Caco-2 (cell line): ENCODE results near the gene CERS1. TPM values are rescaled to one million over a fixed set of nuclear protein-coding genes. Genes with fewer than 3 reads are reported as not detected.
"Not testable (repeated sequence)": the region's sequence is repeated elsewhere in the genome, so short reads cannot be mapped to it uniquely, and the experiment has no call there.

Experiments
- BruUV-seq: library from RNA; stranded (reverse); fragments of 400-500 nt; replicated peaks from 2 replicates; lab custom pipeline; 2021; lab: Mats Ljungman, UMichigan
- CTCF ChIA-PET: fragments of 300-600 bp; sonication (Branson Sonifier 250); formaldehyde crosslinking; loops from one replicate; lab custom pipeline; 2022; ENCODE audit warnings: antibody characterized with exemption; lab: Charles Lee
- POLR2A ChIA-PET: fragments of 300-600 bp; sonication (Branson Sonifier 250); formaldehyde crosslinking; loops from one replicate; lab custom pipeline; 2022; ENCODE audit warnings: antibody characterized with exemption; lab: Charles Lee
- DNase-seq, 2 experiments: peaks; one replicate each; pipeline versions ENCODE4 v3.0.0 to v3.0.0-alpha.2; 2020 to 2022
- H3K27me3 ChIP-seq: replicated peaks from 2 replicates; pipeline ENCODE4 v1.6.0; 2011; ENCODE audit warnings: low read length; ENCODE audit not compliant: control insufficient read depth, insufficient read depth
- H3K36me3 ChIP-seq: 2 replicates; pipeline ENCODE4 v1.5.1; 2011; ENCODE audit warnings: low read length; ENCODE audit not compliant: control insufficient read depth, insufficient read depth
- H3K4me1 ChIP-seq: fragments of 250-450 bp; sonication (Bioruptor Pico); 2 replicates; pipeline ENCODE4 v1.5.1; 2020; ENCODE audit warnings: mild to moderate bottlenecking
- H3K4me3 ChIP-seq: 2 replicates; pipeline ENCODE4 v1.5.1; 2011; ENCODE audit warnings: low read depth, mild to moderate bottlenecking, control low read depth, low read length
- H3K9me3 ChIP-seq: fragments of 250-450 bp; sonication (Bioruptor Pico); 2 replicates; pipeline ENCODE4 v1.5.1; 2020; ENCODE audit warnings: mild to moderate bottlenecking, moderate library complexity
- H3K27ac Mint-ChIP-seq: one replicate; pipeline ENCODE4 v1.8.0; 2022; ENCODE audit warnings: mixed read lengths; ENCODE audit not compliant: unreplicated experiment
- H3K27me3 Mint-ChIP-seq: one replicate; pipeline ENCODE4 v1.8.0; 2022; ENCODE audit warnings: mixed read lengths; ENCODE audit not compliant: insufficient read depth, unreplicated experiment
- H3K36me3 Mint-ChIP-seq: one replicate; pipeline ENCODE4 v1.8.0; 2022; ENCODE audit warnings: mild to moderate bottlenecking, mixed read lengths; ENCODE audit not compliant: insufficient read depth, unreplicated experiment
- H3K4me1 Mint-ChIP-seq: one replicate; pipeline ENCODE4 v1.8.0; 2022; ENCODE audit warnings: low read depth, mixed read lengths; ENCODE audit not compliant: unreplicated experiment
- H3K4me3 Mint-ChIP-seq: one replicate; pipeline ENCODE4 v1.8.0; 2022; ENCODE audit warnings: mild to moderate bottlenecking, moderate library complexity, mixed read lengths; ENCODE audit not compliant: unreplicated experiment
- H3K9me3 Mint-ChIP-seq: one replicate; pipeline ENCODE4 v1.8.0; 2022; ENCODE audit warnings: mixed read lengths; ENCODE audit not compliant: unreplicated experiment
- CTCF ChIP-seq, 2 experiments: fragments of 200-600 bp in 1 of 2; IDR thresholded peaks; 1 replicate in 1 of 2; 2 replicates in 1 of 2; pipeline versions ENCODE4 v1.5.1 to v1.8.0; 2011 to 2022; ENCODE audit warnings: antibody characterized with exemption in 1 of 2, control low read depth in 1 of 2, inconsistent platforms in 1 of 2, low read depth in 1 of 2, low read length in 1 of 2, mild to moderate bottlenecking in 1 of 2, moderate library complexity in 1 of 2; ENCODE audit not compliant: insufficient read depth in 1 of 2, severe bottlenecking in 1 of 2, unreplicated experiment in 1 of 2
- intact Hi-C: fragments of 100-400 bp; cut with micrococcal nuclease; formaldehyde crosslinking; loops from one replicate; pipeline ENCODE4 v1.10.0; 2022; ENCODE audit not compliant: unreplicated experiment
- total RNA-seq: library from RNA; stranded (reverse); gene quantifications from 2 replicates; pipeline ENCODE4 v1.2.3, GENCODE V29; 2022

CERS1 gene
- total RNA-seq, 1 experiment from 2014 or later: 20.3 TPM

- ChIA-PET POLR2A (interaction anchor here (0.5 to 1.3 kb wide), 2 partner anchors 16 to 77 kb away, joined by 4 to 5 read pairs; partner anchors contain the start of genes COPE and DDX49), CTCF (no interaction called here)
- H3K9me3 Mint-ChIP-seq: no peaks in the 10 kb centered on the region
Measured at GRCh38 chr19:18903156-18904037, 7.4 kb upstream of the CERS1 start.

GRCh38 chr19:18902519-18902918 is 6.6 kb upstream of the CERS1 start:
- H3K4me3 Mint-ChIP-seq, H3K27ac Mint-ChIP-seq, DNase-seq, H3K4me1 Mint-ChIP-seq, H3K27me3 Mint-ChIP-seq, BruUV-seq, H3K9me3 Mint-ChIP-seq, H3K4me3 ChIP-seq, H3K36me3 ChIP-seq, intact Hi-C loops, H3K9me3 ChIP-seq, H3K27me3 ChIP-seq, CTCF ChIA-PET: not testable (repeated sequence)
- peaks cover 17% of the 10 kb centered on the region for H3K4me1 ChIP-seq
- peaks cover 25% of the 10 kb centered on the region for H3K36me3 Mint-ChIP-seq
- POLR2A ChIA-PET: interaction anchor here (0.5 to 1.3 kb wide), 2 partner anchors 17 to 78 kb away, joined by 4 to 5 read pairs; partner anchors contain the start of genes COPE and DDX49

More at GRCh38 chr19:18903156-18904037, 7.4 kb upstream of the CERS1 start:
- Mint-ChIP-seq H3K27ac (peak overlapping the region; percentile 22), H3K36me3 (peaks cover 18% of the 10 kb centered on the region), H3K27me3 (no peaks in the 10 kb centered on the region), H3K4me1 (no peaks in the 10 kb centered on the region), H3K4me3 (no peak overlapping the region)
- H3K36me3 ChIP-seq: no peaks in the 10 kb centered on the region
- no TSS peak for BruUV-seq
- intact Hi-C loops: no loop called here
- H3K4me1 ChIP-seq: peaks cover 11% of the 10 kb centered on the region
- no peak overlapping the region for H3K4me3 ChIP-seq
- no peak for TF ChIP-seq CTCF (IDR thresholded peaks at IDR 0.05; ENCODE audit: insufficient read depth in 1 of 2, low read depth in 1 of 2, low read length in 1 of 2, severe bottlenecking in 1 of 2, unreplicated experiment in 1 of 2)
- no peak for DNase-seq
- no peaks in the 10 kb centered on the region for H3K27me3 ChIP-seq
- no peaks in the 10 kb centered on the region for H3K9me3 ChIP-seq

GRCh38 chr19:18901491-18901890 is 5.5 kb upstream of the CERS1 start:
- no peak for DNase-seq
- POLR2A ChIA-PET: interaction anchor here (1.0 kb wide), 1 partner anchor 18 kb away, joined by 3 read pairs; the partner anchor contains the start of gene DDX49
- Histone ChIP-seq H3K36me3 (no peaks in the 10 kb centered on the region), H3K4me3 (no peak overlapping the region), H3K9me3 (no peaks in the 10 kb centered on the region), H3K4me1 (peaks cover 17% of the 10 kb centered on the region), H3K27me3 (no peaks in the 10 kb centered on the region)
- Mint-ChIP-seq H3K9me3 (no peaks in the 10 kb centered on the region), H3K27ac (no peak overlapping the region), H3K27me3 (no peaks in the 10 kb centered on the region), H3K36me3 (peaks cover 30% of the 10 kb centered on the region), H3K4me3 (no peak overlapping the region), H3K4me1 (no peaks in the 10 kb centered on the region)
- BruUV-seq: TSS peak; percentile 20
- CTCF ChIA-PET: no interaction called here
- intact Hi-C loops: no loop called here
- no peak for TF ChIP-seq CTCF (IDR thresholded peaks at IDR 0.05; ENCODE audit: insufficient read depth in 1 of 2, low read depth in 1 of 2, low read length in 1 of 2, severe bottlenecking in 1 of 2, unreplicated experiment in 1 of 2)
